LNCaP clone FGC (cell line): ENCODE data around the gene RABGAP1L.
"Not testable (repeated sequence)": the region's sequence is repeated elsewhere in the genome, so short reads cannot be mapped to it uniquely, and the experiment has no call there.

Source experiments
- DNase-seq: peaks from one replicate; pipeline ENCODE4 v3.0.0-alpha.2; 2011; ENCODE audit warnings: low read depth
- H3K4me3 ChIP-seq: 2 replicates; pipeline ENCODE4 v1.5.1; 2011; ENCODE audit warnings: mild to moderate bottlenecking, low read depth, low read length, control low read depth
- CTCF ChIP-seq: IDR thresholded peaks from 2 replicates; pipeline ENCODE4 v1.5.1; 2012; ENCODE audit warnings: mild to moderate bottlenecking; ENCODE audit not compliant: control insufficient read depth, insufficient read depth; ENCODE audit errors: extremely low read depth

The RABGAP1L gene

DNA sequence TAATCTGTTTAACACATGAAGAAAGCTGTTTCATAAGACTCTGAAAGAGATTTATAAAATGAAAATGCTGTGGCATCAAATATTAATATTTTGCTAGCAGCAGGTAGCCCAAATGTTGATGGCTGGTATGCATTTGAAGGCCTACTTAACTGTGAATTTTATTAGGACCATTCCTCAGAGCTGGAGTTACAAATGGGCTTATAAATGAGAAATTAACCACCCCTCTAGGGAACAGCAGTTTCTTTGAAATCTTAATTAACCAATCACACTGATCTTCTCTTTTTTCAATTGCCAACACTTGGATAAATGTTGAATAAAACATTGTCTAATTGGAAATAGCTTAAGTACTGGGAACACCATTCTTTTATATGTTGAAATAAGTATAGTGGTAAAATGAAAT lies 418.4 kb downstream of the RABGAP1L start:
- no peak for TF ChIP-seq CTCF
- no peak overlapping the region for H3K4me3 ChIP-seq
- DNase-seq, result no peak

- no peak overlapping the region for H3K4me3 ChIP-seq
- no peak for DNase-seq
- TF ChIP-seq CTCF, result no peak
Measured at GRCh38 chr1:174580801-174581200, 421.5 kb downstream of the RABGAP1L start.

DNA sequence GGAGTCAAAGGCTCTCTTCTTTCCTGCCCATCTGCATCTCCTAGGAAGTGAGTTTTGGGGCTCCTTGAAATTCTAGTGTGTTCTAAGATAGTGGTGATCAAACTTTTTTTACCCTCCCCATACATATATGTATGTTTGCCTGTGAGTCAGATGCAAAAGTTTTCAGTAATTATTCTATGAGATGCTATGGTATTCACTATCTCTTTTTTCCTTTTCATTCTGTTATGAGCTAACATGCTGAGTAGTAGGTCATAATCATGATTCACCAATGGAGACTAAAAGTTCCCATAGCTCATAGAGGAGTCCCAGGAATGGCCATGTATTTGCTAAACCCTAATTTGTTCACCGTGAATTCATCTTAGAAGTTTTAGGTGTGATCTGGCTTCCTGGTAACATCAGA lies 424.0 kb downstream of the RABGAP1L start:
- no peak for TF ChIP-seq CTCF
- H3K4me3 ChIP-seq, result no peak overlapping the region
- DNase-seq, result no peak

DNA sequence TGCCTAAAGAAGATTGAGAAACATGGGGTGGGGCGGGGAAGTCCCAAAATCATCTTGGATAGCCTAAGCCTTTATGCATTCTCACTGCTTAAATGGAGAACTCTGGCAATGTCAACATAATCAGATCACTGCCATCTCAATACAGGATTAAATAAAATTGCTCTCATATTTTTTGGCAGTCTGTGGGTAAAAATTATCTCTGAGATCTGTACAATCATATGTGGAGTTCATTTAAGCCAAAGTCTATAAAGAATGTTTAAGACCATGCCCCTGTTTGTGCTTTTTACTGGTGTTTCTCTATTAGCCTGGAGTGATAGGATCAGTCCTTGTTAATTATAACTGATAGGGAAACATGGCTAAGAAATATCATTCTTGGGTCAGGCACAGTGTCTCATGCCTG lies 424.8 kb downstream of the RABGAP1L start:
- H3K4me3 ChIP-seq, result no peak overlapping the region
- peak; percentile 23 for DNase-seq
- TF ChIP-seq CTCF, result no peak

DNA sequence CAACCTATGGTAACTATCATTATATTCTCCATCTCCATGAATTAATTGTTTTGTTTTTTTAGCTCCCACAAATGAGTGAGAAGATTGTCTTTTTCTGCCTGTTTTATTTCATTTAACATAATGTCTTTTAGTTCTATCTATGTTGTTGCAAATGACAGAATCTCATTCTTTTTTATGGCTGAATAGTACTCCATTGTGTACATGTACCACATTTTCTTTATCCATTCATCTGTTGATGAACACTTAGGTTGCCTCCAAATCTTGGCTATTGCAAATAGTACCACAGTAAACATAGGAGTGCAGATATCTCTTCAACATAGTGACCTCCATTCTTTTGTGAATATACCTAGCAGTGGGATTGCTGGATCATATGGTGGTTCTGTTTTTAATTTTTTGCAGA lies 429.3 kb downstream of the RABGAP1L start:
- not testable (repeated sequence) for H3K4me3 ChIP-seq, DNase-seq

DNA sequence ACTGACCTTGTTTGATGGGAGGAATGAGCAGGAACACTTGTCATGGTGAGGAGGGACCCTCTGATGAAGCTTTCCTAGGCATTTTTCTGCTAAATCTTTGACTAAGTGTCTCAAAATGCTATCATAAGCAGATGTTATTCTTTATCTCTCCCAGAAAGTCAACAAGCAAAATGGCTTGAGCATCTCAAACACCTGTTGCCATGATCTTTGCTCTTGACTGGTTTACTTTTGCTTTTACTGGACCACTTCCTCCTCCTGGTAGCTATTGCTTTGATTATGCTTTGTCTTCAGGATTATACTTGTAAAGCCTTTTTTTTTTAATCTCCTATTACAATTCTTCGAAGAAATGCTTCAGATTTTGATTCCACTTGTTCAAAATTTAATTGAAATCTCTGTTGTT lies 445.9 kb downstream of the RABGAP1L start:
- no peak overlapping the region for H3K4me3 ChIP-seq
- no peak for DNase-seq
- no peak for TF ChIP-seq CTCF

DNA sequence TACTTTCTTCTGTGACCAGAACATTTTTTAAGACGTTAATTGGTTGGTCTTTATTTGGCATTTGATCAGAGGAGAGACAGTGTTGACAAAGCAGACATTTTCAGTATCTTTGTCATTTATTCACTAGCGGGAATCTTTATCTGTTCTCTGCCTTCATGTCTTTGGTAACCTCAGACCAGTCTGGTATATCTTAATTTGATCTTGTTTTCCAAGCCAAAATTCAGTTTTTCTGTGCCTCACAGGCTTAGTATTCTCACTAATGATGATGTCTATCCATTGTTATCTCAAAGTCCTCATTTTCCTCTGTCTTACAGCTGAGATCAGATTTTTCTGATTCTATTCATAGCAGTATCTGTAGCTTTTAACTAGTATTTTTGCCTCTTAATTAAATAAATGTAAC lies 447.2 kb downstream of the RABGAP1L start:
- DNase-seq, result no peak
- H3K4me3 ChIP-seq, result no peak overlapping the region
- no peak for TF ChIP-seq CTCF

DNA sequence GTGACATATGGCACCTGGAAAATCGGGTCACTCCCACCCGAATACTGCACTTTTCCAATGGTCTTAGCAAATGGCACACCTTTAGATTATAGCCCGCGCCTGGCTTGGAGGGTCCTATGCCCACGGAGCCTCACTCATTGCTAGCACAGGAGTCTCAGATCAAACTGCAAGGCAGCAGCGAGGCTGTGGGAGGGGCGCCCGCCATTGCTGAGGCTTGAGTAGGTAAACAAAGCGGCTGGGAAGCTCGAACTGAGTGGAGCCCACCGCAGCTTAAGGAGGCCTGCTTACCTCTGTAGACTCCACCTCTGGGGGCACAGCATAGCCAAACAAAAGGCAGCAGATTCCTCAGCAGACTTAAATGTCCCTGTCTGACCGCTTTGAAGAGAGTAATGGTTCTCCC lies 458.6 kb downstream of the RABGAP1L start:
- DNase-seq, result not testable (repeated sequence)

More for the DNA sequence above, 458.6 kb downstream of the RABGAP1L start:
- not testable (repeated sequence) for H3K4me3 ChIP-seq
